Measurements from ENCODE around the gene ADK.

ADK gene

DNA sequence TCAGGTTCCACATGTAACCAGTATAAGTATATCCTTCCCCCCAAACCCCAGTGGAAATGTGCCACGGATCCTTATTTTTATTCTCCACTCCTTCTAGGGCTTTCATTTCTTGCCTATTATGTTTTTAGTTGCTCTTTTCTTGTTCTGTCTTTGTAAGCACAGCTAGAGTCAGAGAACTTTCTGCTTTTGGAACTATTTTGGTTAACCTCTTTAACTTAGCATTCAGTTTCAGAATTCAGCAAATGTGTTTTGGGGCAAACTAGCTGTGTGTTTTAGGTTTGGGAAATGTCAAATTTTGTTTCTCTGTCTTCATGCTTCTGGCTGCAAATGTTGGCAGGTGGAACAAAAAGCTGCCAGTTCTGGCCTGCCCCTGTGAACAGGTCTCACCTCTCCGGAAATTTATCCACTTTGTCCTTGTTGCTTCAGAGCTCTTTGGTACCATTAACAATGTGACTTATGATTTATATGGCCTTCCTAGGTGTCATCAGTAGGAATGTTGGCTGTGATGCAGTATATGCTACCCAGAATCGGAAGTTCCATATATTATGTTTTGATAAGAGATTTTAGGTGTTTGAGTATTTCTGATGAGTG, 156.1 kb downstream of the ADK start:
- Histone ChIP-seq H3K4me3 (replicated peaks; ENCODE audit: insufficient read depth, low read length) (no peak overlapping the region), H3K27me3 (ENCODE audit: insufficient read depth, poor library complexity, severe bottlenecking) (no peaks in the 10 kb centered on the region), H3K27ac (replicated peaks) (no peak overlapping the region)
- no peak for DNase-seq (ENCODE audit: low read depth in 1 of 2, low spot score in 1 of 2)
- TF ChIP-seq CTCF (IDR thresholded peaks at IDR 0.05; ENCODE audit: insufficient read depth, low read length) (no peak), GABPA (IDR thresholded peaks at IDR 0.05; ENCODE audit: low read depth) (no peak), POLR2AphosphoS5 (IDR thresholded peaks at IDR 0.05; ENCODE audit: low read depth) (no peak), SPI1 (IDR thresholded peaks at IDR 0.05; ENCODE audit: borderline replicate concordance, low read depth) (no peak)
- TF ChIP-seq, protein P1, sequence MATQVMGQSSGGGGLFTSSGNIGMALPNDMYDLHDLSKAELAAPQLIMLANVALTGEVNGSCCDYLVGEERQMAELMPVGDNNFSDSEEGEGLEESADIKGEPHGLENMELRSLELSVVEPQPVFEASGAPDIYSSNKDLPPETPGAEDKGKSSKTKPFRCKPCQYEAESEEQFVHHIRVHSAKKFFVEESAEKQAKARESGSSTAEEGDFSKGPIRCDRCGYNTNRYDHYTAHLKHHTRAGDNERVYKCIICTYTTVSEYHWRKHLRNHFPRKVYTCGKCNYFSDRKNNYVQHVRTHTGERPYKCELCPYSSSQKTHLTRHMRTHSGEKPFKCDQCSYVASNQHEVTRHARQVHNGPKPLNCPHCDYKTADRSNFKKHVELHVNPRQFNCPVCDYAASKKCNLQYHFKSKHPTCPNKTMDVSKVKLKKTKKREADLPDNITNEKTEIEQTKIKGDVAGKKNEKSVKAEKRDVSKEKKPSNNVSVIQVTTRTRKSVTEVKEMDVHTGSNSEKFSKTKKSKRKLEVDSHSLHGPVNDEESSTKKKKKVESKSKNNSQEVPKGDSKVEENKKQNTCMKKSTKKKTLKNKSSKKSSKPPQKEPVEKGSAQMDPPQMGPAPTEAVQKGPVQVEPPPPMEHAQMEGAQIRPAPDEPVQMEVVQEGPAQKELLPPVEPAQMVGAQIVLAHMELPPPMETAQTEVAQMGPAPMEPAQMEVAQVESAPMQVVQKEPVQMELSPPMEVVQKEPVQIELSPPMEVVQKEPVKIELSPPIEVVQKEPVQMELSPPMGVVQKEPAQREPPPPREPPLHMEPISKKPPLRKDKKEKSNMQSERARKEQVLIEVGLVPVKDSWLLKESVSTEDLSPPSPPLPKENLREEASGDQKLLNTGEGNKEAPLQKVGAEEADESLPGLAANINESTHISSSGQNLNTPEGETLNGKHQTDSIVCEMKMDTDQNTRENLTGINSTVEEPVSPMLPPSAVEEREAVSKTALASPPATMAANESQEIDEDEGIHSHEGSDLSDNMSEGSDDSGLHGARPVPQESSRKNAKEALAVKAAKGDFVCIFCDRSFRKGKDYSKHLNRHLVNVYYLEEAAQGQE (IDR thresholded peaks at IDR 0.05; ENCODE audit: insufficient replicate concordance, low read depth) = no peak

- H3K4me3 ChIP-seq (replicated peaks; ENCODE audit: insufficient read depth, low read length) = no peak overlapping the region
- no peaks in the 10 kb centered on the region for H3K27me3 ChIP-seq (ENCODE audit: insufficient read depth, poor library complexity, severe bottlenecking)
- no peak for TF ChIP-seq CTCF (IDR thresholded peaks at IDR 0.05; ENCODE audit: insufficient read depth, low read length)
- DNase-seq (ENCODE audit: low read depth in 1 of 2, low spot score in 1 of 2) = no peak
- H3K27ac ChIP-seq (replicated peaks) = no peak overlapping the region
Measured at GRCh38 chr10:74310652-74311257, 159.7 kb downstream of the ADK start.

- no peak for DNase-seq (ENCODE audit: low read depth in 1 of 2, low spot score in 1 of 2)
- Histone ChIP-seq H3K27me3 (ENCODE audit: insufficient read depth, poor library complexity, severe bottlenecking) (no peaks in the 10 kb centered on the region), H3K27ac (replicated peaks) (no peak overlapping the region), H3K4me3 (replicated peaks; ENCODE audit: insufficient read depth, low read length) (no peak overlapping the region)
- TF ChIP-seq SPI1 (IDR thresholded peaks at IDR 0.05; ENCODE audit: borderline replicate concordance, low read depth) = no peak
- TF ChIP-seq POLR2AphosphoS5 (IDR thresholded peaks at IDR 0.05; ENCODE audit: low read depth) = no peak
- TF ChIP-seq GABPA (IDR thresholded peaks at IDR 0.05; ENCODE audit: low read depth) = no peak
- no peak for TF ChIP-seq CTCF (IDR thresholded peaks at IDR 0.05; ENCODE audit: insufficient read depth, low read length)
- TF ChIP-seq, protein P1 (IDR thresholded peaks at IDR 0.05; ENCODE audit: insufficient replicate concordance, low read depth) = no peak
Measured at GRCh38 chr10:74314166-74314565, 163.1 kb downstream of the ADK start.

GRCh38 chr10:74320026-74320425, 169.0 kb downstream of the ADK start:
- Histone ChIP-seq H3K27me3 (ENCODE audit: insufficient read depth, poor library complexity, severe bottlenecking) (no peaks in the 10 kb centered on the region), H3K27ac (replicated peaks) (no peak overlapping the region), H3K4me3 (replicated peaks; ENCODE audit: insufficient read depth, low read length) (no peak overlapping the region)
- DNase-seq (ENCODE audit: low read depth in 1 of 2, low spot score in 1 of 2) = no peak
- TF ChIP-seq GABPA (IDR thresholded peaks at IDR 0.05; ENCODE audit: low read depth) = no peak
- no peak for TF ChIP-seq SPI1 (IDR thresholded peaks at IDR 0.05; ENCODE audit: borderline replicate concordance, low read depth)
- TF ChIP-seq POLR2AphosphoS5 (IDR thresholded peaks at IDR 0.05; ENCODE audit: low read depth) = no peak
- no peak for TF ChIP-seq CTCF (IDR thresholded peaks at IDR 0.05; ENCODE audit: insufficient read depth, low read length)
- TF ChIP-seq, protein P1 (IDR thresholded peaks at IDR 0.05; ENCODE audit: insufficient replicate concordance, low read depth) = no peak

All from HL-60 (cell line).